ENCODE data around the gene KHK. TPM values are rescaled to one million over a fixed set of nuclear protein-coding genes. Genes with fewer than 3 reads are reported as not detected.

The KHK gene
- total RNA-seq, 1 donor from 2014 or later, result 3.6 TPM

DNA sequence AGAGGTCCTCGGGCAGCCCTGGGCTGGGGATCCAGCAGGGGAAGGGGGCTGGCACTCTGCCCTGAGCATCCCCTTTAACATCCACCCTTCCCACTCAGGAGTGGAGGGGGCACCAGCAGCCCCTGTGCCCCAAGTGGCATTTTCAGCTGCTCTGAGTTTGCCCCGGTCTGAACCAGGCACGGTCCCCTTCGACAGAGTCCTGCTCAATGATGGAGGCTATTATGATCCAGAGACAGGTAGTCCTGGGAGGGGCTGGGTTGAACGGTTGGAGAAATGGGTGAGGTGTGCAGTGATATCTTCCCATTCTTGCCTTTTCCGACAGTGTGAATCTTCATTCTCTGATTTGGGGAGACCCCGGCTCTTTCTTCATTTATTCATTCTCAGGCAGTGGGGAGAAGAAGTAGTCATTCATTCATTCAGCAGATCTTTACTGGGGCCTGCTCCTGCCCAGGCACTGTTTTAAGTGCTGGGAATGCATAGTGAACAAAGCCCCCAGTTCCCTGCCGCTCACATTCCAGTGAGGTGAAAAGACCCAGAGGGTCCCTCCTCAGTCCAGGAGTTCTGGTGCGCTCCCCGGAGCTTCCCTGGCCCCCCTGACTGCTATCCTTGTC lies 1.4 kb upstream of the KHK start:
- H3K36me3 Mint-ChIP-seq, result no peaks in the 10 kb centered on the region
- no peaks in the 10 kb centered on the region for H3K9me3 Mint-ChIP-seq
- H3K4me1 Mint-ChIP-seq, result peaks cover 26% of the 10 kb centered on the region
- H3K27me3 Mint-ChIP-seq (ENCODE audit: low read depth), result peaks cover 18% of the 10 kb centered on the region
- TF ChIP-seq, protein P1, sequence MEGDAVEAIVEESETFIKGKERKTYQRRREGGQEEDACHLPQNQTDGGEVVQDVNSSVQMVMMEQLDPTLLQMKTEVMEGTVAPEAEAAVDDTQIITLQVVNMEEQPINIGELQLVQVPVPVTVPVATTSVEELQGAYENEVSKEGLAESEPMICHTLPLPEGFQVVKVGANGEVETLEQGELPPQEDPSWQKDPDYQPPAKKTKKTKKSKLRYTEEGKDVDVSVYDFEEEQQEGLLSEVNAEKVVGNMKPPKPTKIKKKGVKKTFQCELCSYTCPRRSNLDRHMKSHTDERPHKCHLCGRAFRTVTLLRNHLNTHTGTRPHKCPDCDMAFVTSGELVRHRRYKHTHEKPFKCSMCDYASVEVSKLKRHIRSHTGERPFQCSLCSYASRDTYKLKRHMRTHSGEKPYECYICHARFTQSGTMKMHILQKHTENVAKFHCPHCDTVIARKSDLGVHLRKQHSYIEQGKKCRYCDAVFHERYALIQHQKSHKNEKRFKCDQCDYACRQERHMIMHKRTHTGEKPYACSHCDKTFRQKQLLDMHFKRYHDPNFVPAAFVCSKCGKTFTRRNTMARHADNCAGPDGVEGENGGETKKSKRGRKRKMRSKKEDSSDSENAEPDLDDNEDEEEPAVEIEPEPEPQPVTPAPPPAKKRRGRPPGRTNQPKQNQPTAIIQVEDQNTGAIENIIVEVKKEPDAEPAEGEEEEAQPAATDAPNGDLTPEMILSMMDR (IDR thresholded peaks at IDR 0.05; ENCODE audit: unreplicated experiment), result no peak
- no peak for DNase-seq (ENCODE audit: low spot score in 2 of 2, unreplicated experiment in 2 of 2)
- H3K27ac Mint-ChIP-seq, result peak overlapping the region; percentile 35
- H3K4me3 Mint-ChIP-seq, result peak overlapping the region; percentile 70

DNA sequence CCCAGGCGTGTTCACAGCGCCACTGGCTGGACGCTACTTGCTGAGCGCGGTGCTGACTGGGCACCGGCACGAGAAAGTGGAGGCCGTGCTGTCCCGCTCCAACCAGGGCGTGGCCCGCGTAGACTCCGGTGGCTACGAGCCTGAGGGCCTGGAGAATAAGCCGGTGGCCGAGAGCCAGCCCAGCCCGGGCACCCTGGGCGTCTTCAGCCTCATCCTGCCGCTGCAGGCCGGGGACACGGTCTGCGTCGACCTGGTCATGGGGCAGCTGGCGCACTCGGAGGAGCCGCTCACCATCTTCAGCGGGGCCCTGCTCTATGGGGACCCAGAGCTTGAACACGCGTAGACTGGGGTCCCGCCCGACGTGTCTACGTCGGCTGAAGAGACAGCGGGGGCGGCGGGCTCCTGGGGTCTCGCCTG lies 891 bp upstream of the KHK start:
- peaks cover 24% of the 10 kb centered on the region for H3K4me1 Mint-ChIP-seq
- no peaks in the 10 kb centered on the region for H3K36me3 Mint-ChIP-seq
- H3K9me3 Mint-ChIP-seq, result no peaks in the 10 kb centered on the region
- H3K27me3 Mint-ChIP-seq (ENCODE audit: low read depth), result peaks cover 18% of the 10 kb centered on the region
- no peak for DNase-seq (ENCODE audit: low spot score in 2 of 2, unreplicated experiment in 2 of 2)
- H3K4me3 Mint-ChIP-seq, result peak overlapping the region; percentile 70
- H3K27ac Mint-ChIP-seq, result no peak overlapping the region
- TF ChIP-seq, protein P1 (IDR thresholded peaks at IDR 0.05; ENCODE audit: unreplicated experiment), result no peak

DNA sequence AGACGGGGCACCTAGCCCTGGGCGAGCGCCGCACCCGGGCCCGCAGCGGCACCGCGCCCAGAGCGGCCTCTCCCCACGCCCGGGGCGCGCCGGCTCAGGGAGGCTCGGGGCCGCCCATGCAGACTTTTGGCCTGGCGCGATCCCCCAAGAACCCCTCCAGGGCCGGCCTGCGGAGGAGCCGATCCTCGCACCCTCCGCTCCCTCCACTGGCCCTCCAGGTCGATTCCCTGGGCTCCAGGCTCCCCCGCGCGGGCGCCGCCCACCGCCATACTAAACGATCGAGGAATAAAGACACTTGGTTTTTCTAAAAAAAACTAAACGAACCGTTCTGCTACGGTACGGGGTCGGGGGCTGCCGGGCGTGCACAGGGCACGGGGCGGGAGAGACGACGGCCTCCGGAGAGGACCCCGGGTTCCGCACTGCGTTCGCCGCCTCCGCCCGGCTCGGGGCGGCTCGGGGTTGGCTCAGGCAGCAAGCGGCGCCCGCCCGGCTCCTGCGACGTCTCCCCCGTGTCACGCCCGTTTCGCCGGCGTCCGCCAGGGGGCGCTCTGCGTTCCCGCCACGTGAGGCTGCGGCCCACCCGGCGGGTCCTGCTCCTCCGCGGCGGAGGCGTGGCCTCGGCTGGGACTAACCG lies 365 bp upstream of the KHK start:
- Mint-ChIP-seq H3K4me1 (peaks cover 19% of the 10 kb centered on the region), H3K9me3 (no peaks in the 10 kb centered on the region), H3K27ac (peak overlapping the region; percentile 82), H3K4me3 (peak overlapping the region; percentile 72), H3K27me3 (ENCODE audit: low read depth) (peaks cover 18% of the 10 kb centered on the region), H3K36me3 (no peaks in the 10 kb centered on the region)
- peak; percentile 93 to 99 for DNase-seq (ENCODE audit: low spot score in 2 of 2, unreplicated experiment in 2 of 2)
- TF ChIP-seq, protein P1 (IDR thresholded peaks at IDR 0.05; ENCODE audit: unreplicated experiment), result peak; percentile 97

DNA sequence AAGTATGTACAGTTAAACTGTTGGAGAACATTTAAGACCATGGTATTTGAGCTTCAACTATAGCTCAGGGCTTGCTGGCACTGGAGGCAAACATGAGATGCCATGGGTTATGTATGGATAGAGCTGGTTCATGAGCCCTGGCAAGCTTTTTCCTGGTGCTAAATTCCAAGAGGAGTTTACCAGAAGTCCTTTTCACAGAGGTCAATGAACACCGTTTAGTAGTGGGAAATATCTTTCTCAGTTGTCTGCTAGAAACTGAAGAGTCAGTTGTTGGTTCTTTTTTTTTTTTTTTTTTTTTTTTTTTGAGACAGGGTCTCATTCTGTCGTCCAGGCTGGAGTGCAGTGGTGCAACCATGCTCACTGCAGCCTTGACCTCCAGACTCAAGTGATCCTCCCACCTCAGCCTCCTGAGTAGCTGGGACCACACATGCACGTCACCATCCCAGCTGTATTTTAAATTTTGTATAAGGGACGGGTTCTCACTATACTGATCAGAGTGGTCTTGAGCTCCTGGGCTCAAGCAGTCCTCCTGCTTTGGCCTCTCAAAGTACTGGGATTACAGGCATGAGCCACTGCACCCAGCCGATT lies 1.3 kb downstream of the KHK start:
- DNase-seq (ENCODE audit: low spot score in 2 of 2, unreplicated experiment in 2 of 2), result no peak
- peaks cover 13% of the 10 kb centered on the region for H3K4me1 Mint-ChIP-seq
- H3K4me3 Mint-ChIP-seq, result no peak overlapping the region
- no peaks in the 10 kb centered on the region for H3K36me3 Mint-ChIP-seq
- no peaks in the 10 kb centered on the region for H3K9me3 Mint-ChIP-seq
- H3K27ac Mint-ChIP-seq, result no peak overlapping the region
- TF ChIP-seq, protein P1 (IDR thresholded peaks at IDR 0.05; ENCODE audit: unreplicated experiment), result no peak
- peaks cover 18% of the 10 kb centered on the region for H3K27me3 Mint-ChIP-seq (ENCODE audit: low read depth)

DNA sequence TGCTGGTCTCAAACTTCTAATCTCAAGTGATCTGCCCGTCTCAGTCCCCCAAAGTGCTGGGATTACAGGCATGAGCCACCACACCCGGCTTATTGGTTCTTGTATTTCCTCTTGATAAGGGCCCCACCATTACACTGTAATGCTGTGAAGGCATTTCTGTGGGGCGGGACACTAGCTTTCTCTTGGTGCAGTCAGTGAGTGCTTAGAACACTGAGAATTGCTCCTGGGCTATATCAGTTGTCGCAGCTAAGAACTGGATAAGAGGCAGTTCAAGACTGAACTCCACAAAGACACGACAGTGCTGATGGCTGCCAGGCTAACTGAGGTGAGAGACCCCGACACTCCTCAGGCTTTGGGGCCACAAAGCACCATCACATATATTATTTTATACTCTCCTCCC lies 2.1 kb downstream of the KHK start:
- Mint-ChIP-seq H3K27ac (no peak overlapping the region), H3K4me3 (no peak overlapping the region), H3K4me1 (peaks cover 13% of the 10 kb centered on the region), H3K9me3 (no peaks in the 10 kb centered on the region), H3K36me3 (no peaks in the 10 kb centered on the region), H3K27me3 (ENCODE audit: low read depth) (peaks cover 18% of the 10 kb centered on the region)
- no peak for DNase-seq (ENCODE audit: low spot score in 2 of 2, unreplicated experiment in 2 of 2)
- TF ChIP-seq, protein P1 (IDR thresholded peaks at IDR 0.05; ENCODE audit: unreplicated experiment), result no peak

Data from mesothelial cell of epicardium (in vitro differentiated cells).